ENCODE data around the gene CHD5.

CHD5 gene

DNA sequence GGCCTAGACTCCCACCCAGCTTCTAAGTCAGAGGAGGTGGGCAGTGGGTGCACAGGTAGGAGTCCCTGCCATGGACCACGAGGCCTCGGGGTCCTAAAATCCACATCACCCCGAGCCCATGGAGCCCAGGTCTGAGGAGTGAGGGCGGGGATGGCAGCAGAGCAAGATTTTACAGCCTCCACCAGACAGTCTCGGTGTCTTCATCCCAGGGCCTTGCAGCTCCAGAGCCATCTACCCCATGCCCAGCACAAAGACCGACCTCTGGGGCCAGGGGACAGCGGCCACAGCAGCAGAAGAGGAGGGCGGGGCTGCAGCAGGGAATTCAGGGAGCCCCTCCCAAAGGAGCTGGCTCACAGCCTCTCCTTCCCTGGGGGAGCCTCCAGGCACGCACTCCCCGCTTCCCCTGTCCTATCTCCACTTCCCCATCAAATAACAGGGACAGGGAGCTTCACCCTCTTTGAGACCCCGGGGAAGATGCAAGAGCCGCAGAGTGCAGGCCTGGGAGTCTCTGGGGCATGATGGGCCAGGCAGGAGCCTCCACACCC, 14.6 kb downstream of the CHD5 start:
- TF ChIP-seq ZFX (IDR thresholded peaks at IDR 0.05; ENCODE audit: borderline replicate concordance) (no peak), CTCF (IDR thresholded peaks at IDR 0.05) (no peak)
- no peak overlapping the region for H3K27ac ChIP-seq

GRCh38 chr1:6165027-6165426, 15.1 kb downstream of the CHD5 start:
- H3K27ac ChIP-seq = no peak overlapping the region
- no peak for TF ChIP-seq ZFX (IDR thresholded peaks at IDR 0.05; ENCODE audit: borderline replicate concordance)
- TF ChIP-seq CTCF (IDR thresholded peaks at IDR 0.05) = no peak

GRCh38 chr1:6163973-6164617, 16.0 kb downstream of the CHD5 start:
- no peak overlapping the region for H3K27ac ChIP-seq
- TF ChIP-seq ZFX (IDR thresholded peaks at IDR 0.05; ENCODE audit: borderline replicate concordance) (no peak), CTCF (IDR thresholded peaks at IDR 0.05) (no peak)

DNA sequence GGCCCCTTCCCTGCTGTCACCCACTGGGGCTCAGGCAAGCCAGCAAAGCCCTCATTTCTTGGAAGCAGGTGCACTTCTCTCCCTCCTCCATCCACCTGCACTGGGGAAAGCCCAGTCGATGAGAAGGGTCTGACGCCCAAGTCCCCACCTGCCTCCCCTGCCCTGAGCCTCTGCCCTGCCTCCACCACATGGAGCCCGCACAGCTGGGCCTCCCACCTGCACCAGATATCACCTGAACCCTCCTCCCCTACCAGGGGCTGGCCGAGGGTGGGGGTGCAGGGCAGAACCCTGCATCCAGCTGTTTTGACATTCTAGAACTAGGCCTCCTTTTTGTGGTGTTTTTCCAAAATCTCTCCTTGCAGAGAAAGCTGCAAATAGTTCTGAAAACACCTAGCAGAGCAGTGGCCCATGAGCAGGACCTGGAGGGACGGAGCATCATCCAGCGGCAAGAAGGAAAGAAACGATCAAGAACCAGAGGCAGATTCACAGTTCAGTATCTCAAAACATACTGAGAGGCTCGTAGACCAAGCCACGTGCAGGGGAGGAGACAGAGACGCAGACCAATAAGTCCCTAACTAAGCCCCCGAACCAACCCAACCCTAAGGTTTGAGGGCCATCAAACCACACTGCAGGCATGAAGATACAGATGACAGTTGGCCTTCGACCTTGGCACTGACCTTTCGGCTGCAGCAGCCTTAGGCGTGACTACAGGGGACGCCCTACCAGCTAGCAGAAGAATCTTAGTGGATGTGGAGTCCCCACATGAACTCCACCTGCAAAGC, 16.7 kb downstream of the CHD5 start:
- TF ChIP-seq ZFX (IDR thresholded peaks at IDR 0.05; ENCODE audit: borderline replicate concordance) (no peak), CTCF (IDR thresholded peaks at IDR 0.05) (no peak)
- H3K27ac ChIP-seq = no peak overlapping the region

DNA sequence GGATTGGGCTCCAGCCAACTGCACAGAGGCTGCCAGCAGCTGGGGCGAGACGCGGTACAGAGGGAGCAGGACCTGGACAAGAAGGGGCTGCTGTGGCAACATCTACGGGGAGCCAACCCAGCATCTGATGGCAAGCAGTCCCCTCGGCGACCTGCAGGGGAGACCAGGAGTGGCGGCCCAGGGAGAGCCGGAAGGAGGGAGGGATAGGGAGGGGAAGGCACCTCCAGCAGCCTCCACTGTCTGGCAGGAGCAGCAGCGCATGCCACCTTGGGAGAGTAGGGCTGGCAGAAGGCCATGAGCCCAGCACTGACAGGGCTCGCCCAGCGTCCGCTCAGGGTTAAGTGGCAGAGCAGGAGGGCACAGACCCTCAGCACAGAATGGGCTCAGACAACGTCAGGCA, 17.3 kb downstream of the CHD5 start:
- TF ChIP-seq CTCF (IDR thresholded peaks at IDR 0.05) = no peak
- no peak for TF ChIP-seq ZFX (IDR thresholded peaks at IDR 0.05; ENCODE audit: borderline replicate concordance)
- no peak overlapping the region for H3K27ac ChIP-seq

DNA sequence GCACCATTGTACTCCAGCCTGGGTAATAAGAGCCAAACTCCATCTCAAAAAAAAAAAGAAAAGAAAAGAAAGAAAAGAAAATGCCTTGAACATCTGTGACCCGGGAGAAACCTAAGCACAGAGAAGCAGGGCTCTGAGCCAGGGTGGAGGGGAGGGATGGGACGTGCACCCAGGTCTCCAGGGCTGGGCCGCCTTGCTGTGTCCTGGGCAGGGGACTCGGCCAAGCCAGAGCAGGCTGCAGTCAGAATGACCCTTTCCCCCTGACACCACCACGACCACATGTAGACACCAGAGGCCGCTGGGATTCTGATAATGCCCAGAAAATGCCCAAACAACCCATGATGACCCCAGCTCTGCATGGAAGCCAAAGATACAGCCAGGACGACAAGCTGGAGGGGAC, 17.8 kb downstream of the CHD5 start:
- TF ChIP-seq CTCF (IDR thresholded peaks at IDR 0.05) (no peak), ZFX (IDR thresholded peaks at IDR 0.05; ENCODE audit: borderline replicate concordance) (no peak)
- H3K27ac ChIP-seq = no peak overlapping the region

GRCh38 chr1:6158181-6158580, 21.9 kb downstream of the CHD5 start:
- H3K27ac ChIP-seq = peak overlapping the region; percentile 57
- TF ChIP-seq ZFX (IDR thresholded peaks at IDR 0.05; ENCODE audit: borderline replicate concordance) = no peak
- TF ChIP-seq CTCF (IDR thresholded peaks at IDR 0.05) = no peak
